Sigmoid colon (tissue), 7 donors: Measurements from ENCODE around the gene LAMP1. TPM values are rescaled to one million over a fixed set of nuclear protein-coding genes. Genes with fewer than 3 reads are reported as not detected.
A peak's percentile ranks its signal among the peaks of the same experiment; 100 is the strongest.
"Not testable (repeated sequence)": the region's sequence is repeated elsewhere in the genome, so short reads cannot be mapped to it uniquely, and the experiment has no call there.

Experiments
- DNase-seq: peaks from one replicate; pipeline ENCODE4 v3.0.0-alpha.2; 2019
- H3K27ac ChIP-seq, 4 donors: fragments of 200-600 bp; sonication (generic); one replicate each; pipeline ENCODE4 v1.5.1; 2016 to 2019; ENCODE audit warnings: mild to moderate bottlenecking in 1 of 4
- H3K27me3 ChIP-seq, 3 donors: fragments of 200-600 bp; sonication (generic); one replicate each; pipeline ENCODE4 v1.5.1; 2019; ENCODE audit warnings: mild to moderate bottlenecking in 1 of 3
- H3K36me3 ChIP-seq, 4 donors: fragments of 200-600 bp; sonication (generic); one replicate each; pipeline ENCODE4 v1.5.1; 2016 to 2019
- H3K4me1 ChIP-seq, 4 donors: fragments of 200-600 bp; sonication (generic); one replicate each; pipeline ENCODE4 v1.5.1; 2017 to 2019
- H3K4me3 ChIP-seq, 4 donors: fragments of 200-600 bp; sonication (generic); one replicate each; pipeline ENCODE4 v1.5.1; 2017 to 2019; ENCODE audit warnings: mild to moderate bottlenecking in 2 of 4, moderate library complexity in 1 of 4
- H3K9me3 ChIP-seq, 4 donors: fragments of 200-600 bp in 3 of 4; sonication (generic) in 3 of 4; one replicate each; pipeline versions ENCODE4 v1.5.1 to v1.6.1; 2013 to 2019
- CTCF ChIP-seq, 4 experiments: fragments of 450-650 bp in 3 of 4; fragments of 200-600 bp in 1 of 4; IDR thresholded peaks; one replicate each; pipeline ENCODE4 v1.5.1; 2016 to 2019; ENCODE audit warnings: antibody characterized with exemption in 4 of 4, mild to moderate bottlenecking in 3 of 4, moderate library complexity in 2 of 4
- EP300 ChIP-seq, 4 donors: sonication (generic); formaldehyde crosslinking; IDR thresholded peaks; one replicate each; pipeline ENCODE4 v1.6.1; 2017; ENCODE audit warnings: antibody characterized with exemption in 4 of 4
- POLR2A ChIP-seq, 2 donors: fragments of 450-650 bp; IDR thresholded peaks; one replicate each; pipeline ENCODE4 v1.6.1; 2016; ENCODE audit warnings: antibody characterized with exemption in 2 of 2, mild to moderate bottlenecking in 2 of 2, moderate library complexity in 2 of 2
- POLR2AphosphoS5 ChIP-seq, 4 donors: sonication (generic); formaldehyde crosslinking; IDR thresholded peaks; one replicate each; pipeline ENCODE4 v1.6.1; 2017; ENCODE audit warnings: antibody characterized with exemption in 4 of 4
- WGBS, 2 donors: extraction: QIAGEN DNeasy Blood & Tissue Kit; methylation state at CpG; one replicate each; pipeline ENCODE4 v1.1.7; 2013; 5-methylcytosine and 5-hydroxymethylcytosine counted together
- intact Hi-C: fragments of 100-400 bp; cut with DNase I; formaldehyde crosslinking; loops from one replicate; pipeline ENCODE4 v1.15.1; 2023
- polyA plus RNA-seq, 3 donors: library from polyadenylated mRNA; stranded (reverse); fragments of 200-250 nt; gene quantifications; one replicate each; pipeline ENCODE4 v1.2.3, GENCODE V29; 2013
- total RNA-seq, 4 donors: library from RNA; depleted of rRNA; stranded (reverse); fragments of >200 nt; gene quantifications; one replicate each; pipeline ENCODE4 v1.1.0, GENCODE V29; 2016
- donor health status: healthy with polysubstance abuse.
- donor health status: Bipolar disorder and iron deficiency.
- donor health status: healthy.

The LAMP1 gene
- total and polyA plus RNA-seq, 7 donors, result 20.4 to 125 (median 86.9) TPM

- H3K4me3 ChIP-seq, result no peak overlapping the region
- DNase-seq, result no peak
- WGBS, 2 donors, result 91 to 92% methylated on average over 34 of the region's 34 CpGs
- H3K27ac ChIP-seq, result no peak overlapping the region
- no peak for TF ChIP-seq POLR2A (IDR thresholded peaks at IDR 0.05)
- TF ChIP-seq POLR2AphosphoS5 (IDR thresholded peaks at IDR 0.05), result no peak
- TF ChIP-seq CTCF (IDR thresholded peaks at IDR 0.05), result no peak
- no peak for TF ChIP-seq EP300 (IDR thresholded peaks at IDR 0.05)
- H3K27me3 ChIP-seq, result no peaks in the 10 kb centered on the region
- no peaks in the 10 kb centered on the region for H3K9me3 ChIP-seq
- intact Hi-C loops, result no loop called here
- no peaks in the 10 kb centered on the region for H3K4me1 ChIP-seq
- H3K36me3 ChIP-seq, result peaks cover 0 to 30% (median 3%) of the 10 kb centered on the region in 4 donors
Measured at GRCh38 chr13:113342820-113343691, 46.0 kb downstream of the LAMP1 start.

- H3K36me3 ChIP-seq, result peaks cover 0 to 35% (median 3%) of the 10 kb centered on the region in 4 donors
- no peaks in the 10 kb centered on the region for H3K9me3 ChIP-seq
- H3K4me3 ChIP-seq, result no peak overlapping the region
- H3K4me1 ChIP-seq, result no peaks in the 10 kb centered on the region
- DNase-seq, result no peak
- TF ChIP-seq POLR2A (IDR thresholded peaks at IDR 0.05) (no peak), EP300 (IDR thresholded peaks at IDR 0.05) (no peak), CTCF (IDR thresholded peaks at IDR 0.05) (no peak), POLR2AphosphoS5 (IDR thresholded peaks at IDR 0.05) (no peak)
- 94 to 95% methylated on average over 7 of the region's 7 CpGs for WGBS, 2 donors
- H3K27ac ChIP-seq, result no peak overlapping the region
- intact Hi-C loops, result no loop called here
- H3K27me3 ChIP-seq, result no peaks in the 10 kb centered on the region
Measured at GRCh38 chr13:113343692-113343968, 46.6 kb downstream of the LAMP1 start.

GRCh38 chr13:113345486-113345885 is 48.4 kb downstream of the LAMP1 start:
- no peak for DNase-seq
- WGBS, 2 donors, result 96% methylated on average over 17 of the region's 17 CpGs
- H3K9me3 ChIP-seq, result no peaks in the 10 kb centered on the region
- H3K27me3 ChIP-seq, result no peaks in the 10 kb centered on the region
- TF ChIP-seq EP300 (IDR thresholded peaks at IDR 0.05) (no peak), POLR2AphosphoS5 (IDR thresholded peaks at IDR 0.05) (no peak), CTCF (IDR thresholded peaks at IDR 0.05) (no peak), POLR2A (IDR thresholded peaks at IDR 0.05) (no peak)
- H3K36me3 ChIP-seq, result peaks cover 0 to 50% (median 10%) of the 10 kb centered on the region in 4 donors
- H3K4me3 ChIP-seq, result no peak overlapping the region
- no peaks in the 10 kb centered on the region for H3K4me1 ChIP-seq
- intact Hi-C loops, result no loop called here
- H3K27ac ChIP-seq, result no peak overlapping the region

GRCh38 chr13:113347736-113348225 is 50.7 kb downstream of the LAMP1 start:
- H3K27ac ChIP-seq, H3K27me3 ChIP-seq, intact Hi-C loops, H3K4me3 ChIP-seq, H3K9me3 ChIP-seq, H3K4me1 ChIP-seq: not testable (repeated sequence)
- DNase-seq, result peak; percentile 56
- WGBS, 2 donors, result 96% methylated on average over 19 of the region's 19 CpGs
- H3K36me3 ChIP-seq, result peaks cover 0 to 48% (median 9%) of the 10 kb centered on the region in 4 donors

- Histone ChIP-seq H3K9me3 (no peaks in the 10 kb centered on the region), H3K36me3 (peaks cover 0 to 41% (median 7%) of the 10 kb centered on the region in 4 donors), H3K27ac (no peak overlapping the region), H3K27me3 (no peaks in the 10 kb centered on the region), H3K4me3 (no peak overlapping the region), H3K4me1 (no peaks in the 10 kb centered on the region)
- intact Hi-C loops, result no loop called here
- 96 to 97% methylated on average over 17 of the region's 17 CpGs for WGBS, 2 donors
- TF ChIP-seq CTCF (IDR thresholded peaks at IDR 0.05), result no peak
- TF ChIP-seq POLR2AphosphoS5 (IDR thresholded peaks at IDR 0.05), result no peak
- TF ChIP-seq EP300 (IDR thresholded peaks at IDR 0.05), result no peak
- TF ChIP-seq POLR2A (IDR thresholded peaks at IDR 0.05), result no peak
- peak; percentile 53 for DNase-seq
Measured at GRCh38 chr13:113348591-113348990, 51.6 kb downstream of the LAMP1 start.
